Glutamatergic neuron (in vitro differentiated cells): ENCODE data around the gene PRMT3. TPM values are rescaled to one million over a fixed set of nuclear protein-coding genes. Genes with fewer than 3 reads are reported as not detected.
A peak's percentile ranks its signal among the peaks of the same experiment; 100 is the strongest.

Source experiments
- DNase-seq: peaks from one replicate; pipeline ENCODE4 v3.0.0; 2022
- H3K27ac Mint-ChIP-seq: one replicate; pipeline ENCODE4 v1.8.0; 2020; ENCODE audit warnings: mild to moderate bottlenecking, mixed read lengths, inconsistent platforms; ENCODE audit not compliant: unreplicated experiment
- H3K27me3 Mint-ChIP-seq: one replicate; pipeline ENCODE4 v1.8.0; 2020; ENCODE audit warnings: mild to moderate bottlenecking, moderate library complexity, mixed read lengths, inconsistent platforms; ENCODE audit not compliant: unreplicated experiment
- H3K36me3 Mint-ChIP-seq: one replicate; pipeline ENCODE4 v1.8.0; 2020; ENCODE audit warnings: mild to moderate bottlenecking, mixed read lengths, inconsistent platforms; ENCODE audit not compliant: unreplicated experiment
- H3K4me1 Mint-ChIP-seq: one replicate; pipeline ENCODE4 v1.8.0; 2020; ENCODE audit warnings: mild to moderate bottlenecking, low read depth, mixed read lengths, inconsistent platforms; ENCODE audit not compliant: unreplicated experiment
- H3K4me3 Mint-ChIP-seq: one replicate; pipeline ENCODE4 v1.8.0; 2020; ENCODE audit warnings: mild to moderate bottlenecking, mixed read lengths, inconsistent platforms; ENCODE audit not compliant: unreplicated experiment
- H3K9me3 Mint-ChIP-seq: one replicate; pipeline ENCODE4 v1.8.0; 2020; ENCODE audit warnings: mild to moderate bottlenecking, moderate library complexity, mixed read lengths, inconsistent platforms; ENCODE audit not compliant: unreplicated experiment
- total RNA-seq: library from RNA; stranded (reverse); fragmentation: NEBNext Ultra II Directional; extraction: Animal tissue kit (Norgen Biotek cat#: 25700); gene quantifications from one replicate; pipeline ENCODE4 v1.2.1, GENCODE V29; 2021; ENCODE audit not compliant: unreplicated experiment
- TF ChIP-seq, protein P1 (sequence below): fragments of 200-600 bp; sonication (generic); IDR thresholded peaks from one replicate; pipeline ENCODE4 v1.5.0; 2021; ENCODE audit not compliant: partially characterized antibody, unreplicated experiment

The PRMT3 gene
- total RNA-seq, 1 donor from 2014 or later: 11.2 TPM

DNA sequence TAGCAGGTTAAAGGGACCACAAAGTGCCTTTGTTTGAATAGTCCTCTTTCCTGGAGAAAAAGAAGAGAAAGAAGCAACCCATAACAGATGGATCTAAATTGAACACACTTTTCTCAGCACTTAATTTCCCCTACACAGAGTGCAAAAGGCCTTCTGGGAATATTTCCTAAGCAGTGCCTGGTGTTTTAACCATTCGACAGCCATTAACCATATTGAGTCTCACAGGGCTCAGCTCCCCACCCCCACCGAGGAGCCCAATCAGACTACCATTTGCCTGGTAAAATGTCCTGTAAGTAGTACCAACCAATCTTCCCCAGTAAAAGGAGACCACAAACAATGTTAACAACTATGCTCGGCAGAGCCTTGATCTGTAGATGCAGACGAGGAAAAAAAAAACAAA, 171.2 kb downstream of the PRMT3 start:
- Mint-ChIP-seq H3K27me3 (peaks cover 3% of the 10 kb centered on the region), H3K4me1 (peaks cover 18% of the 10 kb centered on the region), H3K27ac (peak overlapping the region; percentile 62), H3K4me3 (peak overlapping the region; percentile 46), H3K9me3 (peaks cover 4% of the 10 kb centered on the region), H3K36me3 (peaks cover 19% of the 10 kb centered on the region)
- TF ChIP-seq, protein P1, sequence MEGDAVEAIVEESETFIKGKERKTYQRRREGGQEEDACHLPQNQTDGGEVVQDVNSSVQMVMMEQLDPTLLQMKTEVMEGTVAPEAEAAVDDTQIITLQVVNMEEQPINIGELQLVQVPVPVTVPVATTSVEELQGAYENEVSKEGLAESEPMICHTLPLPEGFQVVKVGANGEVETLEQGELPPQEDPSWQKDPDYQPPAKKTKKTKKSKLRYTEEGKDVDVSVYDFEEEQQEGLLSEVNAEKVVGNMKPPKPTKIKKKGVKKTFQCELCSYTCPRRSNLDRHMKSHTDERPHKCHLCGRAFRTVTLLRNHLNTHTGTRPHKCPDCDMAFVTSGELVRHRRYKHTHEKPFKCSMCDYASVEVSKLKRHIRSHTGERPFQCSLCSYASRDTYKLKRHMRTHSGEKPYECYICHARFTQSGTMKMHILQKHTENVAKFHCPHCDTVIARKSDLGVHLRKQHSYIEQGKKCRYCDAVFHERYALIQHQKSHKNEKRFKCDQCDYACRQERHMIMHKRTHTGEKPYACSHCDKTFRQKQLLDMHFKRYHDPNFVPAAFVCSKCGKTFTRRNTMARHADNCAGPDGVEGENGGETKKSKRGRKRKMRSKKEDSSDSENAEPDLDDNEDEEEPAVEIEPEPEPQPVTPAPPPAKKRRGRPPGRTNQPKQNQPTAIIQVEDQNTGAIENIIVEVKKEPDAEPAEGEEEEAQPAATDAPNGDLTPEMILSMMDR: no peak
- peak; percentile 64 for DNase-seq

Other genes starting within 250 kb of the PRMT3 start
- 0.29 TPM for gene DBX1, start 227.2 kb upstream of the PRMT3 start, total RNA-seq
- gene HTATIP2, start 24.0 kb upstream of the PRMT3 start, total RNA-seq: 6.2 TPM
- gene SLC6A5, start 211.9 kb downstream of the PRMT3 start, total RNA-seq: 0.05 TPM